Cardiac fibroblast (primary cell): ENCODE results near the gene ZNF273.
"Not testable (repeated sequence)": the region's sequence is repeated elsewhere in the genome, so short reads cannot be mapped to it uniquely, and the experiment has no call there.

Experiments used
- DNase-seq, 2 donors: peaks; one replicate each; pipeline versions ENCODE4 v3.0.0 to v3.0.0-alpha.2; 2010; ENCODE audit warnings: low read depth in 2 of 2
- H3K4me3 ChIP-seq, 2 donors: replicated peaks in 1 of 2; 1 replicate in 1 of 2; 2 replicates in 1 of 2; pipeline ENCODE4 v1.5.1; 2011; ENCODE audit warnings: low read depth in 2 of 2, low read length in 2 of 2, mild to moderate bottlenecking in 2 of 2, moderate library complexity in 1 of 2
- TF ChIP-seq, protein P1 (sequence below): IDR thresholded peaks from one replicate; pipeline ENCODE4 v1.5.1; 2011; ENCODE audit warnings: low read depth, mild to moderate bottlenecking, low read length, inconsistent platforms

Gene ZNF273

DNA sequence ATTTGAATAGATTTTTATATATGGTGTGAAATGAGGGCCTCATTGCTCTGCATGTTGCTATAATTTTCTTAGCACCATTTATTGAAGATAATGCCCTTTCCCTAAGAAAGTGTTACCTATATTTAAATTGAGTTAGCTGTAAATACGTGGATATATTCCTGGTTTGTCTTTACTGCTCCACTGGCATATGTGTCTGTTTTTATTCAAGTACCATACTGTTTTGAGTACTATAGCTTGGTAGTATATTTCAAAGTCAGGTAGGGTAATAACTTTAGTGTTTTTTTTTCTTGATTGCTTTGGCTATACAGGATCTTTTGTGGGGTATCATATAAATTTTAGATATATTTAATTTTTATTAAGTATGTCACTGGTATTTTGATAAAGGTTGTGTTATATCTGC is 31.4 kb downstream of the ZNF273 start:
- no peak for DNase-seq
- TF ChIP-seq, protein P1, sequence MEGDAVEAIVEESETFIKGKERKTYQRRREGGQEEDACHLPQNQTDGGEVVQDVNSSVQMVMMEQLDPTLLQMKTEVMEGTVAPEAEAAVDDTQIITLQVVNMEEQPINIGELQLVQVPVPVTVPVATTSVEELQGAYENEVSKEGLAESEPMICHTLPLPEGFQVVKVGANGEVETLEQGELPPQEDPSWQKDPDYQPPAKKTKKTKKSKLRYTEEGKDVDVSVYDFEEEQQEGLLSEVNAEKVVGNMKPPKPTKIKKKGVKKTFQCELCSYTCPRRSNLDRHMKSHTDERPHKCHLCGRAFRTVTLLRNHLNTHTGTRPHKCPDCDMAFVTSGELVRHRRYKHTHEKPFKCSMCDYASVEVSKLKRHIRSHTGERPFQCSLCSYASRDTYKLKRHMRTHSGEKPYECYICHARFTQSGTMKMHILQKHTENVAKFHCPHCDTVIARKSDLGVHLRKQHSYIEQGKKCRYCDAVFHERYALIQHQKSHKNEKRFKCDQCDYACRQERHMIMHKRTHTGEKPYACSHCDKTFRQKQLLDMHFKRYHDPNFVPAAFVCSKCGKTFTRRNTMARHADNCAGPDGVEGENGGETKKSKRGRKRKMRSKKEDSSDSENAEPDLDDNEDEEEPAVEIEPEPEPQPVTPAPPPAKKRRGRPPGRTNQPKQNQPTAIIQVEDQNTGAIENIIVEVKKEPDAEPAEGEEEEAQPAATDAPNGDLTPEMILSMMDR, result no peak

DNA sequence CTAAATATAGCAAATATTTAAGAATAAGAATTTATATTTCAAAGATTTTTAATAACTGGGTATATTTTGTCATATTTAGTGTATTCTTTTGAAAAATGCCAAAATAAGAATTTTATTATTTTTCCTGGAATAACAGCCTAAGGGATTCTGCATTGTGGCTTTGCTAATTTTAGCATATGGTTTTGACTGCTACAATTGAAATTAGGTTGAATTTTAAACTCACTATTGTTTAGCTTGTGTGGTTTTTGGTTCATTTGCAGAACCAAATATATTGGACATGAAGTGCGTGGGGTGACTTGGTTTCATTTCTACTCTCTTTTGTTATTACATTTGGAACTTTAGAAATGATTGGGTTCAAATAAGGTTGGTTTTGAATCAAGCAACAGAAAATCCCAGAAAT is 35.5 kb downstream of the ZNF273 start:
- no peak for DNase-seq
- TF ChIP-seq, protein P1, result no peak
- H3K4me3 ChIP-seq, result no peak overlapping the region

More for the DNA sequence above, 31.4 kb downstream of the ZNF273 start:
- H3K4me3 ChIP-seq, result no peak overlapping the region

DNA sequence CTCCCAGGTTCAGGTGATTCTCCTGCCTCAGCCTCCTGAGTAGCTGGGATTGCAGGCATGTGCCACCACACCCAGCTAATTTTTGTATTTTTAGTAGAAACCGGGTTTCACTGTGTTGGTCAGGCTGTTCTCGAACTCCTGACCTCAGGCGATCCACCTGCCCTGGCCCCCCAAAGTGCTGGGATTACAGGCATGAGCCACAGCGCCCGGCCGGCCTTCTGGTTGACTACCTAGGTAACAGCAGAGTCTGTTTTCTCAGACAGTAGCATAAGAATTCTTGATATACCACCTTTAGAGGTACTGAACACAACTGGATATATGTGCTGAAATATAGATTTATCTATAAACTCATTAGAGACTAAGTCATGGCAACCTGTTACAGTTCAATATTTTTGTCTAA is 36.9 kb downstream of the ZNF273 start:
- not testable (repeated sequence) for DNase-seq

DNA sequence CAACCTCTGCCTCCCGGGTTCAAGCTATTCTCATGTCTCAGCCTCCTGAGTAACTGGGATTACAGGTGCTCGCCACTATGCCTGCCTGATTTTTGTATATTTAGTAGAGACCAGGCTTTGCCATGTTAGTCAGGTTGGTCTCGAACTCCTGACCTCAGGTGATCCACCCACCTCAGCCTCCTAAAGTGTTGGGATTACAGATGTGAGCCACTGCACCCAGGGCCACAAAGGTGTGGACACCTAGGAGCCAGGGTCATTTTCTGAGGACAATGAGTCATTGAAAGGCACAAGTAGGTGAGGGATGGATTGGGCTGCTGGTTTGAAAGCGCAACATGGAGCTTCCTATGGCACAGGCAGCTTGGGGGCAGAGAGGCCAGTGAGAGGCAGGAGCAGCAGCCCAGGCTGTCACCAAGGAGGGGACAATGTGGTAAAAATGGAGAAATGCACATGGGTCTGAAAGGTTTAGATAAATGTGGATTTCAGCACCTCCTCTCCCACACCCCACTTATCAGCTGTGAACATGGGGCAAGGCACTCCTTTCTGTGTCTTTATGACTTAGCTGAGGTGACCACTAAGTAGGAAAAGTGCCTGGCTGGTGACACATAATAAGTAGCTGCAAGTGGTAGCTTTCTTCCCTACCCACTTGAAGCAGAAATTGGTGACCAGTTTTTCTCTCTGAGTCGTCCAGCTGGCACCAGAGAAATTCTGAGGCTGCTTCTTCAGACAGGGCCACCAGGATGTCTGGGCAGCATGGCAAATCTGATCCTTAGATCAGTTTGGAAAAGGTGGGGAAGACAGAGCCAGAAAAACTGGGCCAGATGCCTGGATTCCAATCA is 41.8 kb downstream of the ZNF273 start:
- DNase-seq, H3K4me3 ChIP-seq: not testable (repeated sequence)

More for the DNA sequence above, 36.9 kb downstream of the ZNF273 start:
- not testable (repeated sequence) for H3K4me3 ChIP-seq

DNA sequence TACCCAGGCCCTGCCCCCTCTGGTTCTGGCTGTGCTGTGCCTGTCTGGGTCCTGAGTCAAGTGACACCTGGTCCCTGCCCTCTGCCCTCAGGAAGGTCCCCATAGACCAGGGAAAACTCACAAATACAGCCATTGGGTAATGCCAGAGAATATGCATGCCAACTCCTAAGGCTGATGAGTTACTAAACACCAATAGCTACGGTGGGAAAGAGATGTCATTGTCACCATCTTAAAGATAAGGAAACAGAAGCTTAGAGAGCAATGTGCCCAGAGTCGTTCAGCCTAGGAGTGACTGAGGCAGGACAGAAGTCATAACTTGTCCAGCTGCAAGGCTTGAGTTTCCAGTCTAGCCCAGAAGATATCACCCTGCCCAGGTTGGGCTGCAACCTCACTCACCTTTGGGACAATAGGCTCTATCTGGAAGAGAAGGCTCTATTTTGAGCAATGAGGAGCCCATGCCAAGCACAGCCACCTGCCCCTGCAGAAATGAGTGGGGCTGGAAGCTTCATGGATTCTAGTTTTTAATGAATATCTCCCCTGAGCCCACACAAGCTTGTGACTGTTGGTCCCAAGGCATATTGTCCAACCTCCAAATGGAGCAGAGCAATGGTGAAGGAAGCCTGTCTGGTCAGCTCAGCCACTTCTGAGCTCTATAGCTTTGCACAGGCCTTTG is 42.6 kb downstream of the ZNF273 start:
- no peak for DNase-seq
- TF ChIP-seq, protein P1, result no peak
- H3K4me3 ChIP-seq, result no peak overlapping the region

DNA sequence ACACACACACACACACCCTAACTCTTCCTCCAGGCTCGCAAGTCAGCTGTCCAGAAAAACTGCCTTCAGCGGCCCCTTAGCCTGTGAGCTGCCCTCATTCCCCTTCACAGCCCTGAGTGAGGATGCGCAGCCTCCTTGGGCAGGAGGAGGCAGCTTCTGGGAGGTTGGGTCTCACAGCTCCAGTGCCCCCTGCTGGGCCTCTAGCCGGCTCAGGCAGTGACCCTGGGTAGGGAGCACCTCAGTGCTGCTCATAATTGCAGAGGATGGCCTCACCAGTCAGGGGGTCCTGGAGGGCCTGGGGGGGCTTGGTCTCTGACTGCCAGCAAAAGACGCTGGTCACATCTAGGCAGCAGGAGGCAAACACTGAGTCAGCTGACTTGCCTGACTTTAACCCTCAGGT is 43.7 kb downstream of the ZNF273 start:
- TF ChIP-seq, protein P1, result peak; percentile 11
- H3K4me3 ChIP-seq, result no peak overlapping the region
- peak in 1 of 2 donors; percentile 4 for DNase-seq

DNA sequence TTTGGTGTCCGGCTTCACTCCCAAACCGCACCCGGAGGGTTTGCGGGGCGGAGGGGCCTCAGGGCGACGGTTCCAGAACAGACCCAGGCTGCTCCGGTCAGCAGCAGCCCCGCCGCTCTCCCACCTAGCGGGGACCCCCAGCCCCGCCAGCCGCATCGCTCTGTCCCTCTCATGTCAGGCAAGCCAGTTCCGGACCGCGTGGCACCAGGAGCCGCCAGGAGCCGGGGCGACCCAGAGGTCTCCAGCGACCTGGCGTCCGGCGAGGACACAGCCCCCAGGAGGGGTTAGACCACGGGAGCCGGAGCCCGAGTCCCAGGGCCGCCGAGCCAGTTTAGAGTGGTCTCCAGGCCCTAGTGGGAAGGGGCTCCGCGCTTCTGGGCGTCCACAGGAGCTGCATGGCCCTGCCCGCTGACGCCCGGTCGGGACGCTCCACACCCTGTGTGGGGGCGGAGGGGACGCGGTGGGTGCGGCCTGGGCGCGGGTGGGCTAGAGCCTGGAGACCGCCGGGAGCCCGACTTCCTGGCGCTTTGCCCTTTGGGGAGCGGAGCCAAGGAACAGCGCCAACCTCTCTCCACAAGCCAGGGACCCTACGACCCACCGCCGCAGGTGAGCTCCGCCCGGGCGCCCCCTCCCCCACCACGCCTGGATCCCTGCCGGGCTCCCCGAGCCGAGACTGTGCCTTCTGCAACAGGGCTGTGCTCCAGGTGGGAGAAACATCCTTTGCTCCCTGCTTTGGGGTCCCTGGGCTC is 44.4 kb downstream of the ZNF273 start:
- TF ChIP-seq, protein P1, result no peak
- DNase-seq, result no peak
- peak overlapping the region; percentile 14 to 15 for H3K4me3 ChIP-seq

DNA sequence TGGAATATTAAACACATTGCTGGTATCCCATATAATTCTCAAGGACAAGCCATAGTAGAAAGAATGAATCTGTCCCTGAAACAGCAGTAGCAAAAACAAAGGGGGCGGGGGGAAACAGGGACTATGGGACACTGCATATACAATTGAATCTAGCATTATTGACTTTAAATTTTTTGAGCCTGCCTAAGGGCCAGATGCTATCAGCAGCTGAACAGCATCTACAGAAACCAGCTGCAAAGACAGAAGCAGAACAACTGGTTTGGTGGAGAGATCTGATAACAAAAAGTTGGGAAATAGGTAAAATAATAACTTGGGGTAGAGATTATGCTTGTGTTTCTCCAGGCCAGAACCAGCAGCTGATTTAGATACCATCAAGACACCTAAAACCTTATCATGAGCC is 45.7 kb downstream of the ZNF273 start:
- DNase-seq, H3K4me3 ChIP-seq: not testable (repeated sequence)

DNA sequence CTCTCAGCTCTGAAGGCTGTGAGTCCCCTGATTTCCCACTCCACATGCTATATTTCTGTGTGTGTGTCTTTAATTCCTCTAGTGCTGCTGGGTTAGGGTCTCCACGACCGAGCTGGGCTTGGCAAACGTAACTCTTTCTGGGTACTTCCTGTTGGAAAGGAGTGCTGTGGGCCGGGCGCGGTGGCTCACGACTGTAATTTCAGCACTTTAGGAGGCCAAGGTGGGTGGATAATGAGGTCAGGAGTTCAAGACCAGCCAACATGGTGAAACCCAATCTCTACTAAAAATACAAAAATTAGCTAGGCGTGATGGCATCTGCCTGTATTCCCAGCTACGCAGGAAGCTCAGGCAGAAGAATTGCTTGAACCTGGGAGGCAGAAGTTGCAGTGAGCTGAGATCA is 47.6 kb downstream of the ZNF273 start:
- DNase-seq, H3K4me3 ChIP-seq: not testable (repeated sequence)
